Measurements from ENCODE around the gene IRAK1. TPM values are rescaled to one million over a fixed set of nuclear protein-coding genes. Genes with fewer than 3 reads are reported as not detected.

IRAK1 gene
- total and polyA plus RNA-seq, 2 donors (not counting 3 experiments of a cell fraction or from before 2014, with no cell fraction given) = 63.6 to 138 TPM

GRCh38 chrX:154046031-154046781 lies 26.5 kb upstream of the IRAK1 start:
- Histone ChIP-seq H3K9me1 (replicated peaks; ENCODE audit: control insufficient read depth, extremely low read depth, insufficient read depth, low read length) (no peaks in the 10 kb centered on the region), H3K4me2 (ENCODE audit: insufficient read depth, low read length) (peak overlapping the region; percentile 69), H3K36me3 (ENCODE audit: control insufficient read depth in 2 of 2, extremely low read depth in 1 of 2, insufficient read depth in 2 of 2, low read length in 2 of 2) (no peaks in the 10 kb centered on the region), H3K9me3 (replicated peaks; ENCODE audit: control insufficient read depth, insufficient read depth, low read length) (no peaks in the 10 kb centered on the region), H3K4me3 (replicated peaks in 1 of 3; ENCODE audit: insufficient read depth in 1 of 3, low read depth in 1 of 3, low read length in 3 of 3) (no peak overlapping the region), H3K27ac (ENCODE audit: insufficient read depth, low read depth, low read length) (peak overlapping the region; percentile 87), H3K4me1 (ENCODE audit: control insufficient read depth, extremely low read depth, insufficient read depth, low read length) (peaks cover 32% of the 10 kb centered on the region), H3K9ac (replicated peaks; ENCODE audit: extremely low read depth, insufficient read depth, low read length) (peak overlapping the region; percentile 75), H4K20me1 (replicated peaks; ENCODE audit: control insufficient read depth, extremely low read depth, insufficient read depth, low read length) (no peaks in the 10 kb centered on the region), H3K79me2 (ENCODE audit: control insufficient read depth, insufficient read depth, low read length) (peaks cover 52% of the 10 kb centered on the region), H3K27me3 (ENCODE audit: control insufficient read depth in 2 of 2, insufficient read depth in 2 of 2, low read length in 2 of 2) (no peaks in the 10 kb centered on the region), H2AFZ (ENCODE audit: low read depth, low read length) (no peak overlapping the region)
- POLR2A ChIA-PET = no interaction called here
- DNase-seq (ENCODE audit: low read depth, low spot score) (peak; percentile 93), FAIRE-seq (peak; percentile 99)
- dilution Hi-C loops (cut with MboI; ENCODE audit: extremely low pct_ligation_motif_present, low sequenced_read_pairs) = no loop called here
- BruUV-seq (replicated peaks) = no TSS peak
- TF ChIP-seq EZH2 (IDR thresholded peaks at IDR 0.05; ENCODE audit: borderline replicate concordance, low read depth, low read length, severe bottlenecking) (no peak), POLR2A (IDR thresholded peaks at IDR 0.05; ENCODE audit: low read depth, low read length) (no peak), GATA2 (IDR thresholded peaks at IDR 0.05; ENCODE audit: insufficient read depth, insufficient read length, low read depth, low read length) (peak; percentile 48), JUN (IDR thresholded peaks at IDR 0.05; ENCODE audit: borderline replicate concordance, insufficient read depth, insufficient read length, low read depth) (no peak), MYC (IDR thresholded peaks at IDR 0.05; ENCODE audit: low read depth, low read length) (no peak), CTCF (IDR thresholded peaks at IDR 0.05; ENCODE audit: extremely low read depth in 1 of 2, insufficient read depth in 1 of 2, low read depth in 1 of 2, low read length in 2 of 2) (peak in 1 of 2 donors; percentile 15), POLR2AphosphoS5 (IDR thresholded peaks at IDR 0.05; ENCODE audit: insufficient read depth, low read depth, low read length) (no peak), MAX (IDR thresholded peaks at IDR 0.05; ENCODE audit: insufficient read depth, insufficient read length) (no peak), FOS (IDR thresholded peaks at IDR 0.05; ENCODE audit: borderline replicate concordance, insufficient read depth, low read length) (no peak)
- CTCF ChIA-PET = interaction anchor here (0.8 to 2.2 kb wide), 6 partner anchors 19 to 270 kb away, joined by 3 to 39 read pairs (median 4); partner anchors contain the start of gene IRAK1
- intact Hi-C loops (cut with micrococcal nuclease) = loop anchor here (2.0 to 10.0 kb wide), 2 partner anchors 51 to 281 kb away; partner anchors contain the start of genes MECP2 and PLXNB3

Measured in endothelial cell of umbilical vein (primary cell).